Measurements from ENCODE around the gene PHLDB1.

PHLDB1 gene

DNA sequence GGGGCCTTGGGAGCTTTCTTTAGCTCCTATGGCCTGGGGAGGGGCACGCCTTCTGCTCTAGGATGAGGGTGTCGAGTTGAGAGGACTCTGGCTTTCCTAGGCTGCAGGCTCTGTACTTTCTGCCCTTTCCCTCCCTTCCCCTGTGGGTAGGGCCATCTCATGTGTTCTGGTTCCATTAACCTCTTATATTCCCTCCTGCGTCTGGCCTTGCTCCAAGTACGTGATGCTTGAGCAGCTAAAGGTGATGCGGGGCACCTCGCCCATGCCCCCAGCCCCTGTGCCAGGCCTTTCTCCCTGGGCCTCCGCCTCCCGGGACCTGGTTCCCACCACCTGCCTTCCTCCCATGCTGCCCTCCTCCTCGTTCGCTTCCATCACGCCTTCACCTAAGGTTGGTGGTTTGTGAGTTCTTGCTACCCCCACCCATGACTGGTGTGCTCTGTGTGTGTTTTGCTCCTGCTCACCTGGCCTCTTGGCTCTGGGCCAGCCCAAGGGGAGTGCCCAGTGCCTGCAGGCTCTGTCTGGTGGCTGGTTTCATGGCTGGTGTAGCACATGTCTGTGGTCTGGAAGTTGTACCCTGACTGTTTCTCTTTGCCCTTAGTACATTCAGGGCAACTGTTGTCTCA lies 34.1 kb downstream of the PHLDB1 start:
- DNase-seq, result no peak

DNA sequence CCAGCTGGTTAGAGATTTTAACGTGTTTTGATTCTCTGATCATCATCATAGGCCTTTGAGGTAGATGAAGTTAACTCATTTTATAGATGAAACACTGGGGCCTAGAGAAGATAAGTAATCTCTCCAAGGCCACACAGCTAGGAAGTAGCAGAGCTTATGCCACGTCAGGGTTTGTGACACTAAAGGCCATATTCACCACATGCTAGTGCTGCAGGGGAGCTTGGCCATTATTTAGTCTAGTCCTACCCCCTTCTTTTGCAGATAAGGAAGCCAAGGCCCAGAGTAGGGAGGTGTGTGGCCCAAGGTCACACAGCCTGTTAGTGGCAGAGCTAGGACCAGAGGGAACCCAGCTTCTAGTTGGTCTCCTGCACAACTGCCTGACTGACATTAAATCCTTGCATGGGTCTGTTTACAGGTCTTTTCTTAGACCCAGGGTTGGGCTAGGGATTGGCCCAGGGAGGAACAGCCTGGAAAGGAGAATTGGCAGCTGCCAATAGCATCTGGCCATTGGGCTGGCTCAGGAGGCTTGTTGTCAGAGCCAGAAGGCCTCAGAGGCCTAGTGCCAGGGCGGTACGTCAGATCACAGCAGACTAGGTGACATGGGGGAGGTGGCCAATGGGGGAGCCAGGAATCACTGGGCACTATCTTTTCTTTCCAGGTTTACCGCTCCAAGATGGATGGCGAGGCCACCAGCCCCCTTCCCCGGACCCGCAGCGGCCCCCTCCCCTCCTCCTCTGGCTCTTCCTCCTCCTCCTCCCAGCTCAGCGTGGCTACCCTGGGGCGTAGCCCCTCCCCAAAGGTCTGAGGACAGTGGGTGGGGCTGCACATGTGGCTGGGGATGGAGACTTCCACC lies 36.0 kb downstream of the PHLDB1 start:
- no peak for DNase-seq

- DNase-seq, result no peak
Measured at GRCh38 chr11:118643995-118644345, 36.6 kb downstream of the PHLDB1 start.

- no peak for DNase-seq
Measured at GRCh38 chr11:118644496-118644895, 37.1 kb downstream of the PHLDB1 start.

DNA sequence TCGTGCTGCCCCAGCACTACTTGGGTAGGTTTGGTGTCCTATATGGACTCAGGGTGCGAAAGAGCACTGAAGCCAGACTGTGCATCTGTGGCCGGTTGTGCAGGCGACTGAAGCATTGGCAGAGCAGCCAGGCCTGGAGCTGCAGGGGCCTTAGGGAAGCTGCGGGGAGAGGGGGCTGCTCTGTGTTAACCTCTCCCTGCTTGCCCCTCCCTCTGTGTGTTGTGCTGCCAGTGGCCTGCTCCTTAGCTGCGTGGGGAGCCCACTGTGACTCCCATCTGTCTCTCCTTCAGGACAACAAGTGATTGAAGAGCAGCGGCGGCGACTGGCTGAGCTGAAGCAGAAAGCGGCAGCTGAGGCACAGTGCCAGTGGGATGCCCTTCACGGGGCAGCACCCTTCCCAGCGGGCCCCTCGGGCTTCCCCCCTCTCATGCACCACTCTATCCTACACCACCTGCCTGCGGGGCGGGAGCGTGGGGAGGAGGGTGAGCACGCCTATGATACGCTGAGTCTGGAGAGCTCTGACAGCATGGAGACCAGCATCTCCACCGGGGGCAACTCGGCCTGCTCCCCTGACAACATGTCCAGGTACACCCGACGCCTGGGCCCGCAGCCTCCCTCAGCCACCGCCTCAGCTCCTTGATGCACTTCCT lies 37.8 kb downstream of the PHLDB1 start:
- DNase-seq, result no peak

GRCh38 chr11:118646393-118646792 lies 39.0 kb downstream of the PHLDB1 start:
- no peak for DNase-seq

DNA sequence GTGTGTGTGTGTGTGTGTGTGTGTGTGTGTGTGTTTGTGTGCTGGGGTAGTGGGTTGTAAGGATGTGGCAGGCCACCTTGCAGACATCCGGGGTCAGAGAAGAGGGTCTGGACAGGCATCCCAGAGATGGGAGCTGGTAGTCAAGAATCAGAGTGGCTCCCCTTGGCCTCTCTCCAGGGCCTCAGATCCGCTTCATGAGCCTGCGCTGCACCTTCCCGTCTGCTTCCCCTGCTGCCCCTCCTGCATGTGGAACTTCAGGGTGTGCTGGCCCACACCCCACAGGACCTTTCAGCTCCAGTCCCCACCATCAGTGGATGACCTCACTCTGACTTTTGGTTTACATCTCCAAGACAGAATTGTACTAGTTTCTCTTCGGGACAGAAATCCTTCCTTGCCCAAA lies 40.9 kb downstream of the PHLDB1 start:
- no peak for DNase-seq

- no peak for DNase-seq
Measured at GRCh38 chr11:118649941-118650340, 42.5 kb downstream of the PHLDB1 start.

DNA sequence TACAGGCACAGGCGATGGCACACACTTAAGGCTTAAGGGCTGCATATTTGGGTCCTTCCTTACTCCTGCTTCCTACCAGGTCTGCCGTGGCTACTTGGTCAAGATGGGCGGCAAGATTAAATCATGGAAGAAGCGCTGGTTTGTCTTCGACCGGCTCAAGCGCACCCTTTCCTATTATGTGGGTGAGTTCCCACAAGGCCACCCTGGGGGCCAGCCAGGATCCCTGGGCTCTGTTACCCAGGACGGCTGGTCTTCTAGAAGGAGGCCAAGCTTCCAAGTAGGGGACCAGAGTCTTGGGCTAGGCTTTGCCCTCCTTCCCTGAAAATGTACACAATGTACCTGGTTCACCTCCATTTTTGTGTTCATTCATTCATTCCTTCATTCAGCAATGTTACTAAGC lies 43.0 kb downstream of the PHLDB1 start:
- DNase-seq, result no peak

GRCh38 chr11:118651820-118652219 lies 44.4 kb downstream of the PHLDB1 start:
- no peak for DNase-seq

DNA sequence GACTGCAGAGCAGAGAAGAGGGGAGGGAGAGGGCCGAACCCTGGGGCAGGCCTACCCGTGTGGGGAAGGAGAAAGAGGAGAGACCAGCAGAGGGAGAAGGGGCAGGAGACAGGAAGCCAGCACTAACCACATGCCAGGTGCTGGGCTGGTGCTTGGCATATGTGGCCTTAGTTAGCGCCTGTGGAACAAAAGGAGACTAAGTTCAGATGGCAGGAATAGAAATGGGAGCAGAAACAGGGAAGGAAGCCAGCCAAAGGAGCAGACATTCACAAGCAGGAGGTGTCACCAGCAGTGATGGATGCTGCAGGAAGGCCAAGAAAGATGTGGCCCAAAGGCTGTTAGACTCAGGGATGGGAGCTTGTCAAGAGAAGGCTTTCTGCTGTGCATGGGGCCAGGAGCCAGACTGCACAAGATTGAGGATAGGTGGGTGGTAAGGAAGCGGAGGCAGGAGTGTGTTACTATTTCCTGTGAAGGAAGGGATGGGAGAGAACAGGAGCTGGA lies 45.3 kb downstream of the PHLDB1 start:
- DNase-seq, result no peak

- DNase-seq, result no peak
Measured at GRCh38 chr11:118653684-118654390, 46.4 kb downstream of the PHLDB1 start.

- DNase-seq, result no peak
Measured at GRCh38 chr11:118655486-118656190, 48.2 kb downstream of the PHLDB1 start.

- DNase-seq, result no peak
Measured at GRCh38 chr11:118656563-118657165, 49.2 kb downstream of the PHLDB1 start.

- DNase-seq, result no peak
Measured at GRCh38 chr11:118657238-118657637, 49.8 kb downstream of the PHLDB1 start.

- no peak for DNase-seq
Measured at GRCh38 chr11:118657709-118658428, 50.5 kb downstream of the PHLDB1 start.

- DNase-seq, result no peak
Measured at GRCh38 chr11:118658429-118659313, 51.3 kb downstream of the PHLDB1 start.

GRCh38 chr11:118659314-118659952 lies 52.0 kb downstream of the PHLDB1 start:
- DNase-seq, result peak; percentile 75

GRCh38 chr11:118659953-118660680 lies 52.7 kb downstream of the PHLDB1 start:
- no peak for DNase-seq
